Breast epithelium (tissue), 4 donors: ENCODE results near the gene SCARF2. TPM values are rescaled to one million over a fixed set of nuclear protein-coding genes. Genes with fewer than 3 reads are reported as not detected.

Source experiments
- DNase-seq, 2 donors: peaks; one replicate each; pipeline ENCODE4 v3.0.0-alpha.2; 2019; ENCODE audit warnings: low spot score in 2 of 2
- H3K27ac ChIP-seq, 2 donors: fragments of 200-600 bp; sonication (generic) in 1 of 2; one replicate each; pipeline ENCODE4 v1.5.1; 2016 to 2019; ENCODE audit warnings: mild to moderate bottlenecking in 1 of 2
- H3K27me3 ChIP-seq, 2 donors: fragments of 200-600 bp; sonication (generic) in 1 of 2; one replicate each; pipeline versions ENCODE4 v1.5.1 to v1.6.0; 2017 to 2019; ENCODE audit warnings: control low read depth in 1 of 2, mild to moderate bottlenecking in 1 of 2
- H3K36me3 ChIP-seq: fragments of 200-600 bp; one replicate; pipeline ENCODE4 v1.5.1; 2019
- H3K4me1 ChIP-seq, 2 donors: fragments of 200-600 bp; sonication (generic); one replicate each; pipeline ENCODE4 v1.5.1; 2016 to 2019; ENCODE audit warnings: control low read depth in 1 of 2
- H3K4me3 ChIP-seq, 3 donors: fragments of 200-600 bp; sonication (generic); 1 replicate in 2 of 3; 2 replicates in 1 of 3; pipeline ENCODE4 v1.5.1; 2016 to 2019; ENCODE audit warnings: mild to moderate bottlenecking in 3 of 3, moderate library complexity in 2 of 3
- H3K9me3 ChIP-seq, 2 donors: fragments of 200-600 bp; sonication (generic) in 1 of 2; one replicate each; pipeline ENCODE4 v1.5.1; 2016 to 2019; ENCODE audit warnings: control low read depth in 1 of 2
- POLR2A ChIP-seq: fragments of 450-650 bp; IDR thresholded peaks from one replicate; pipeline ENCODE4 v1.6.1; 2016; ENCODE audit warnings: antibody characterized with exemption, mild to moderate bottlenecking, moderate library complexity
- POLR2AphosphoS5 ChIP-seq, 3 donors: sonication (generic); formaldehyde crosslinking; IDR thresholded peaks; one replicate each; pipeline ENCODE4 v1.6.1; 2017; ENCODE audit warnings: antibody characterized with exemption in 3 of 3
- intact Hi-C: fragments of 100-400 bp; cut with DNase I; formaldehyde crosslinking; loops from one replicate; pipeline ENCODE4 v1.15.1; 2023; ENCODE audit warnings: low total_unique reads
- total RNA-seq, 3 donors: library from RNA; depleted of rRNA; stranded (reverse); fragments of >200 nt; gene quantifications; one replicate each; pipeline ENCODE4 v1.1.0, GENCODE V29; 2016
- TF ChIP-seq, protein P1 (sequence below), 3 donors: fragments of 450-650 bp; IDR thresholded peaks; one replicate each; pipeline ENCODE4 v1.5.1; 2016 to 2017; ENCODE audit warnings: antibody characterized with exemption in 3 of 3, mild to moderate bottlenecking in 3 of 3, moderate library complexity in 3 of 3

The SCARF2 gene
- total RNA-seq, 3 donors from 2014 or later: 5.3 to 14.7 (median 12.3) TPM

- no peak overlapping the region for H3K27ac ChIP-seq
- TF ChIP-seq POLR2A: no peak
- TF ChIP-seq, protein P1, sequence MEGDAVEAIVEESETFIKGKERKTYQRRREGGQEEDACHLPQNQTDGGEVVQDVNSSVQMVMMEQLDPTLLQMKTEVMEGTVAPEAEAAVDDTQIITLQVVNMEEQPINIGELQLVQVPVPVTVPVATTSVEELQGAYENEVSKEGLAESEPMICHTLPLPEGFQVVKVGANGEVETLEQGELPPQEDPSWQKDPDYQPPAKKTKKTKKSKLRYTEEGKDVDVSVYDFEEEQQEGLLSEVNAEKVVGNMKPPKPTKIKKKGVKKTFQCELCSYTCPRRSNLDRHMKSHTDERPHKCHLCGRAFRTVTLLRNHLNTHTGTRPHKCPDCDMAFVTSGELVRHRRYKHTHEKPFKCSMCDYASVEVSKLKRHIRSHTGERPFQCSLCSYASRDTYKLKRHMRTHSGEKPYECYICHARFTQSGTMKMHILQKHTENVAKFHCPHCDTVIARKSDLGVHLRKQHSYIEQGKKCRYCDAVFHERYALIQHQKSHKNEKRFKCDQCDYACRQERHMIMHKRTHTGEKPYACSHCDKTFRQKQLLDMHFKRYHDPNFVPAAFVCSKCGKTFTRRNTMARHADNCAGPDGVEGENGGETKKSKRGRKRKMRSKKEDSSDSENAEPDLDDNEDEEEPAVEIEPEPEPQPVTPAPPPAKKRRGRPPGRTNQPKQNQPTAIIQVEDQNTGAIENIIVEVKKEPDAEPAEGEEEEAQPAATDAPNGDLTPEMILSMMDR (IDR thresholded peaks at IDR 0.05): no peak
- TF ChIP-seq POLR2AphosphoS5 (IDR thresholded peaks at IDR 0.05): no peak
- H3K9me3 ChIP-seq: no peaks in the 10 kb centered on the region
- no peaks in the 10 kb centered on the region for H3K27me3 ChIP-seq
- H3K4me3 ChIP-seq: no peak overlapping the region
- intact Hi-C loops: no loop called here
- H3K36me3 ChIP-seq: no peaks in the 10 kb centered on the region
- DNase-seq: no peak
- no peaks in the 10 kb centered on the region for H3K4me1 ChIP-seq
Measured at GRCh38 chr22:20389288-20389687, 48.3 kb downstream of the SCARF2 start.

DNA sequence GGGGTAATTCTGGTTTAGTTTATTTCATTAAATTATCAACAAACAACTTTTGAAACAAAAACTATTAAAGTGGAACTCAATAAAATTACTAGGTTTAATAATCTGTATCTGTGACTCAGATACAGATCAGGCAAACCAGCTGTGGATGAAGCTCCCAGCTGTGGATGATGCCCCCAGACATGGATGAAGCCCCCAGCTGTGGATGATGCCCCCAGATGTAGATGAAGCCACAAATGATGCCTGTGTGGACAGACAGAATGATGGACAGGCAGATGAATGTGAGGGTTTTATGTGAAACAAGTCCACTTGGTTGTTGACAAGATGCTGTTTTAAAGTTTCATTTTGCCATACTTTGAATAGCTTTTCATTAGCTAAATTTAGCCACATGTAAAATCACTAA is 49.4 kb downstream of the SCARF2 start:
- no peak for DNase-seq
- Histone ChIP-seq H3K36me3 (no peaks in the 10 kb centered on the region), H3K4me1 (no peaks in the 10 kb centered on the region), H3K27me3 (no peaks in the 10 kb centered on the region), H3K27ac (no peak overlapping the region), H3K4me3 (no peak overlapping the region), H3K9me3 (no peaks in the 10 kb centered on the region)
- TF ChIP-seq, protein P1 (IDR thresholded peaks at IDR 0.05): no peak
- no peak for TF ChIP-seq POLR2A
- intact Hi-C loops: no loop called here

- no peaks in the 10 kb centered on the region for H3K36me3 ChIP-seq
- DNase-seq: no peak
- H3K27ac ChIP-seq: no peak overlapping the region
- no peaks in the 10 kb centered on the region for H3K9me3 ChIP-seq
- H3K4me3 ChIP-seq: no peak overlapping the region
- intact Hi-C loops: no loop called here
- TF ChIP-seq POLR2A (no peak), POLR2AphosphoS5 (IDR thresholded peaks at IDR 0.05) (no peak)
- TF ChIP-seq, protein P1 (IDR thresholded peaks at IDR 0.05): no peak
- H3K4me1 ChIP-seq: no peaks in the 10 kb centered on the region
- H3K27me3 ChIP-seq: no peaks in the 10 kb centered on the region
Measured at GRCh38 chr22:20386972-20387371, 50.7 kb downstream of the SCARF2 start.

DNA sequence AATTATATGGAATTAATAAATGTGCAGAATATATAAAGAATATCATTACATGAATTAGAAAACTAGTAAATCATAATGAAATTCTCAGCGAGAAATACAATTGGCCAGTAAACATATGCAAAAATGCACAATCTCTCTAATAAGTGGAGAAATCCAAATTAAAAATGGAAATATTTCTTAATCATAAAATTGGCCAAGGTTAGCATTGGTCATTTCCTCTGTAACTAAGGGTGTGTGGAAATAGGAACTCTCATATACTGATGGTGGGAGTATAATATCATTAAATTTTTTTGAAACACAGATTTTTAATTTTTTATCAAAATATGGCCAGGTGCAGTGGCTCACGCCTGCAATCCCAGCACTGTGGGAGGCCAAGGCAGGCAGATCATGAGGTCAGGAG is 51.3 kb downstream of the SCARF2 start:
- Histone ChIP-seq H3K9me3 (no peaks in the 10 kb centered on the region), H3K27me3 (no peaks in the 10 kb centered on the region), H3K4me1 (no peaks in the 10 kb centered on the region), H3K27ac (no peak overlapping the region), H3K36me3 (no peaks in the 10 kb centered on the region), H3K4me3 (no peak overlapping the region)
- TF ChIP-seq POLR2AphosphoS5 (IDR thresholded peaks at IDR 0.05) (no peak), POLR2A (no peak)
- TF ChIP-seq, protein P1 (IDR thresholded peaks at IDR 0.05): no peak
- intact Hi-C loops: no loop called here
- no peak for DNase-seq

- Histone ChIP-seq H3K9me3 (no peaks in the 10 kb centered on the region), H3K27me3 (no peaks in the 10 kb centered on the region), H3K27ac (no peak overlapping the region), H3K36me3 (no peaks in the 10 kb centered on the region), H3K4me1 (no peaks in the 10 kb centered on the region), H3K4me3 (no peak overlapping the region)
- intact Hi-C loops: no loop called here
- peak in 1 of 2 donors; percentile 12 for DNase-seq
- no peak for TF ChIP-seq POLR2AphosphoS5 (IDR thresholded peaks at IDR 0.05)
- TF ChIP-seq, protein P1 (IDR thresholded peaks at IDR 0.05): no peak
- TF ChIP-seq POLR2A: no peak
Measured at GRCh38 chr22:20384865-20385264, 52.8 kb downstream of the SCARF2 start.
